Sigmoid colon (tissue), 7 donors: Measurements from ENCODE around the gene U2SURP. TPM values are rescaled to one million over a fixed set of nuclear protein-coding genes. Genes with fewer than 3 reads are reported as not detected.

ENCODE experiments used
- DNase-seq: peaks from one replicate; pipeline ENCODE4 v3.0.0-alpha.2; 2019
- H3K27ac ChIP-seq, 4 donors: fragments of 200-600 bp; sonication (generic); one replicate each; pipeline ENCODE4 v1.5.1; 2016 to 2019; ENCODE audit warnings: mild to moderate bottlenecking in 1 of 4
- H3K27me3 ChIP-seq, 3 donors: fragments of 200-600 bp; sonication (generic); one replicate each; pipeline ENCODE4 v1.5.1; 2019; ENCODE audit warnings: mild to moderate bottlenecking in 1 of 3
- H3K36me3 ChIP-seq, 4 donors: fragments of 200-600 bp; sonication (generic); one replicate each; pipeline ENCODE4 v1.5.1; 2016 to 2019
- H3K4me1 ChIP-seq, 4 donors: fragments of 200-600 bp; sonication (generic); one replicate each; pipeline ENCODE4 v1.5.1; 2017 to 2019
- H3K4me3 ChIP-seq, 4 donors: fragments of 200-600 bp; sonication (generic); one replicate each; pipeline ENCODE4 v1.5.1; 2017 to 2019; ENCODE audit warnings: mild to moderate bottlenecking in 2 of 4, moderate library complexity in 1 of 4
- H3K9me3 ChIP-seq, 4 donors: fragments of 200-600 bp in 3 of 4; sonication (generic) in 3 of 4; one replicate each; pipeline versions ENCODE4 v1.5.1 to v1.6.1; 2013 to 2019
- EP300 ChIP-seq, 4 donors: sonication (generic); formaldehyde crosslinking; IDR thresholded peaks; one replicate each; pipeline ENCODE4 v1.6.1; 2017; ENCODE audit warnings: antibody characterized with exemption in 4 of 4
- POLR2A ChIP-seq, 2 donors: fragments of 450-650 bp; IDR thresholded peaks; one replicate each; pipeline ENCODE4 v1.6.1; 2016; ENCODE audit warnings: antibody characterized with exemption in 2 of 2, mild to moderate bottlenecking in 2 of 2, moderate library complexity in 2 of 2
- POLR2AphosphoS5 ChIP-seq, 4 donors: sonication (generic); formaldehyde crosslinking; IDR thresholded peaks; one replicate each; pipeline ENCODE4 v1.6.1; 2017; ENCODE audit warnings: antibody characterized with exemption in 4 of 4
- WGBS, 2 donors: extraction: QIAGEN DNeasy Blood & Tissue Kit; methylation state at CpG; one replicate each; pipeline ENCODE4 v1.1.7; 2013; 5-methylcytosine and 5-hydroxymethylcytosine counted together
- intact Hi-C: fragments of 100-400 bp; cut with DNase I; formaldehyde crosslinking; loops from one replicate; pipeline ENCODE4 v1.15.1; 2023
- polyA plus RNA-seq, 3 donors: library from polyadenylated mRNA; stranded (reverse); fragments of 200-250 nt; gene quantifications; one replicate each; pipeline ENCODE4 v1.2.3, GENCODE V29; 2013
- total RNA-seq, 4 donors: library from RNA; depleted of rRNA; stranded (reverse); fragments of >200 nt; gene quantifications; one replicate each; pipeline ENCODE4 v1.1.0, GENCODE V29; 2016
- TF ChIP-seq, protein P1 (sequence below), 4 experiments: fragments of 450-650 bp in 3 of 4; fragments of 200-600 bp in 1 of 4; IDR thresholded peaks; one replicate each; pipeline ENCODE4 v1.5.1; 2016 to 2019; ENCODE audit warnings: antibody characterized with exemption in 4 of 4, mild to moderate bottlenecking in 3 of 4, moderate library complexity in 2 of 4
- donor health status: healthy with polysubstance abuse.
- donor health status: Bipolar disorder and iron deficiency.
- donor health status: healthy.

U2SURP gene
- total and polyA plus RNA-seq, 7 donors = 11.4 to 79.8 (median 66.8) TPM

DNA sequence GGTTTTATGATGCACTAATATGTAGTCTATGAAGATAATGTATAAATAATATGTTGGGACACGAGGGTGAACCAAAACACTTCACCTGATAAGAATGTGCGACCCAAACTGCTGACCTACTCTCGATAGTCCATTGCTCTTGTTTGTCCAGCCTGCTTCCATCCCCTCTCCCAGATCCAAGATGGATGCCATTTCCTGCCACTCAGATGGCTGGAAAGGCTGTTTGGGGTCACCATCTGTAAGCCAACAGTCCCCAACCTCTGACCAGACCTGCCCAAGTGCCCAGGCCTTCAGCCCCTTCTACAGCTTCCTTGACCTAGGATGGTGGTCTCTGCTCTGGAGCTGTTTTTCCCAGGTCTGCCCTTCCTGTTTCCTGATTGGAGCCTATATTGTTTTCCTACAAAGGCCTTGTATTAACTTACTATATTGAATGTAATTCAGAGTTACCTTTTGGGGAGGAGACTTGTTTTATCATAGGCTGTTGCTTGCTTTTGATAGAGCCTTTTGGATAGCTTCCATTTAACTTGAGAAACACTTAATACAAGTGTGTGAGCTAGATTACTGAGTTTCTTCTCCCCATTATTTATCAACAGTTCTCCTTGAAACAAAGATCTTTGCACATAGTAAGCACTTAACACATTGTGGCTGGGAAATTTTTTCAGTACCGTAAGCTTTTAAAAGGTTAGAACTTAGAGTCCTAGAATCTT is 32.9 kb upstream of the U2SURP start:
- intact Hi-C loops = no loop called here
- TF ChIP-seq, protein P1, sequence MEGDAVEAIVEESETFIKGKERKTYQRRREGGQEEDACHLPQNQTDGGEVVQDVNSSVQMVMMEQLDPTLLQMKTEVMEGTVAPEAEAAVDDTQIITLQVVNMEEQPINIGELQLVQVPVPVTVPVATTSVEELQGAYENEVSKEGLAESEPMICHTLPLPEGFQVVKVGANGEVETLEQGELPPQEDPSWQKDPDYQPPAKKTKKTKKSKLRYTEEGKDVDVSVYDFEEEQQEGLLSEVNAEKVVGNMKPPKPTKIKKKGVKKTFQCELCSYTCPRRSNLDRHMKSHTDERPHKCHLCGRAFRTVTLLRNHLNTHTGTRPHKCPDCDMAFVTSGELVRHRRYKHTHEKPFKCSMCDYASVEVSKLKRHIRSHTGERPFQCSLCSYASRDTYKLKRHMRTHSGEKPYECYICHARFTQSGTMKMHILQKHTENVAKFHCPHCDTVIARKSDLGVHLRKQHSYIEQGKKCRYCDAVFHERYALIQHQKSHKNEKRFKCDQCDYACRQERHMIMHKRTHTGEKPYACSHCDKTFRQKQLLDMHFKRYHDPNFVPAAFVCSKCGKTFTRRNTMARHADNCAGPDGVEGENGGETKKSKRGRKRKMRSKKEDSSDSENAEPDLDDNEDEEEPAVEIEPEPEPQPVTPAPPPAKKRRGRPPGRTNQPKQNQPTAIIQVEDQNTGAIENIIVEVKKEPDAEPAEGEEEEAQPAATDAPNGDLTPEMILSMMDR (IDR thresholded peaks at IDR 0.05) = no peak
- TF ChIP-seq EP300 (IDR thresholded peaks at IDR 0.05) (no peak), POLR2AphosphoS5 (IDR thresholded peaks at IDR 0.05) (no peak), POLR2A (IDR thresholded peaks at IDR 0.05) (no peak)
- WGBS, 2 donors = 80 to 88% methylated on average over 4 of the region's 4 CpGs
- Histone ChIP-seq H3K27ac (no peak overlapping the region), H3K9me3 (no peaks in the 10 kb centered on the region), H3K27me3 (peaks cover 4 to 13% (median 13%) of the 10 kb centered on the region in 3 donors), H3K4me3 (no peak overlapping the region), H3K36me3 (no peaks in the 10 kb centered on the region), H3K4me1 (peaks cover 0 to 9% (median 8%) of the 10 kb centered on the region in 4 donors)
- DNase-seq = no peak

DNA sequence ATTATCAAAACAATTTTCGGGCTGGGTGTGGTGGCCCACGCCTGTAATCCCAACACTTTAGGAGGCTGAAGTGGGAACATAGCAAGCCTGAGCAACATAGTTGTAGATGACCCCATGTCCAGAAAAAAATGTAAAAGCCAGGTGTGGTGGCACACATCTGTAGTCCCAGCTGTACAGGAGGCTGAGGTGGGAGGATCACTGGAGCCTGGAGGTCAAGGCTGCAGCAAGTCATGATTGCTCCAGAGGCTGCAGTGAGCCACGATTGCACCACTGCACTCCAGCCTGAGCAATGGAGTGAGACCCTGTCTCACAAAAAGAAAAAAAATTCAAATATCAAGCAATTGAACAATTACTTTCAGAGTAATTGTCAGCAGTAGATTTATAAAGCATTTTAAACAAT is 29.9 kb upstream of the U2SURP start:
- TF ChIP-seq POLR2AphosphoS5 (IDR thresholded peaks at IDR 0.05) (no peak), POLR2A (IDR thresholded peaks at IDR 0.05) (no peak), EP300 (IDR thresholded peaks at IDR 0.05) (no peak)
- TF ChIP-seq, protein P1 (IDR thresholded peaks at IDR 0.05) = no peak
- H3K4me1 ChIP-seq = peaks cover 0 to 1% (median 0%) of the 10 kb centered on the region in 4 donors
- no peak for DNase-seq
- no peaks in the 10 kb centered on the region for H3K36me3 ChIP-seq
- no peaks in the 10 kb centered on the region for H3K9me3 ChIP-seq
- no peak overlapping the region for H3K27ac ChIP-seq
- H3K4me3 ChIP-seq = no peak overlapping the region
- no peaks in the 10 kb centered on the region for H3K27me3 ChIP-seq
- intact Hi-C loops = no loop called here
- WGBS, 2 donors = 68 to 85% methylated on average over 3 of the region's 3 CpGs

DNA sequence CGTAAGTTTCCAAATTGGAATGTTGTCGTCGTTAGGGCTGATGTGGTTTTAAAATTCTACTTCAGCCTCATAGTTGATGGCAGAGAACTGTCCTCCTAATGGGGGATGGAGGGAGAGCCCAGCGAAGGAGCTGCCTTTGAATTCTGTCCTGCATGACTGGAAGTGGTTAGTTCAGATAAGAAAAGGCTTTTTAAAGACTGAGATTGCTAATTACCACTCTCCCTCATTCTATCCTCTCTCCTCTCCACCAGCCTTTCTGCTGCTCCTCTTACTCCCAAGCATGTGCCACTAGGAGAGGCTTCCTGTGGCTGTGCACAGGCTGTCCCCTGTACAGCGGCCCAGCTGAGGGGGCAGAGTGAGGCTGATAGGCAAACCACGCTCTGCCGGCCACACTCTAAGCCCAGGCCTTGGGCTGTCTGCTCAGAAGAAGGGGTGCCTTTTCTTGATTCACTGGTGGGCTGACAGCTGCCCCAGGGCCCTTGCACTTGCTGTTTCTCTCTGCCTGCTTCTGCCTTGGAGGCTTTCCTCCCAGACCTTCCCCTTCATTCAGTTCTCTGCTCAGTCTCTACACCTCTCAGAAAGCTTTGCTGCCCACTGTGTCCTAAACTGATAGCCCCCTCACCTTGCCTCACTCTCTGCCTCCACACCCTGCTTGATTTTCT is 29.1 kb upstream of the U2SURP start:
- DNase-seq = no peak
- Histone ChIP-seq H3K9me3 (no peaks in the 10 kb centered on the region), H3K27me3 (no peaks in the 10 kb centered on the region), H3K27ac (no peak overlapping the region), H3K4me3 (no peak overlapping the region), H3K4me1 (peaks cover 0 to 6% (median 3%) of the 10 kb centered on the region in 4 donors), H3K36me3 (no peaks in the 10 kb centered on the region)
- TF ChIP-seq POLR2A (IDR thresholded peaks at IDR 0.05) (no peak), EP300 (IDR thresholded peaks at IDR 0.05) (no peak), POLR2AphosphoS5 (IDR thresholded peaks at IDR 0.05) (no peak)
- TF ChIP-seq, protein P1 (IDR thresholded peaks at IDR 0.05) = no peak
- WGBS, 2 donors = 84 to 91% methylated on average over 7 of the region's 7 CpGs
- intact Hi-C loops = no loop called here

DNA sequence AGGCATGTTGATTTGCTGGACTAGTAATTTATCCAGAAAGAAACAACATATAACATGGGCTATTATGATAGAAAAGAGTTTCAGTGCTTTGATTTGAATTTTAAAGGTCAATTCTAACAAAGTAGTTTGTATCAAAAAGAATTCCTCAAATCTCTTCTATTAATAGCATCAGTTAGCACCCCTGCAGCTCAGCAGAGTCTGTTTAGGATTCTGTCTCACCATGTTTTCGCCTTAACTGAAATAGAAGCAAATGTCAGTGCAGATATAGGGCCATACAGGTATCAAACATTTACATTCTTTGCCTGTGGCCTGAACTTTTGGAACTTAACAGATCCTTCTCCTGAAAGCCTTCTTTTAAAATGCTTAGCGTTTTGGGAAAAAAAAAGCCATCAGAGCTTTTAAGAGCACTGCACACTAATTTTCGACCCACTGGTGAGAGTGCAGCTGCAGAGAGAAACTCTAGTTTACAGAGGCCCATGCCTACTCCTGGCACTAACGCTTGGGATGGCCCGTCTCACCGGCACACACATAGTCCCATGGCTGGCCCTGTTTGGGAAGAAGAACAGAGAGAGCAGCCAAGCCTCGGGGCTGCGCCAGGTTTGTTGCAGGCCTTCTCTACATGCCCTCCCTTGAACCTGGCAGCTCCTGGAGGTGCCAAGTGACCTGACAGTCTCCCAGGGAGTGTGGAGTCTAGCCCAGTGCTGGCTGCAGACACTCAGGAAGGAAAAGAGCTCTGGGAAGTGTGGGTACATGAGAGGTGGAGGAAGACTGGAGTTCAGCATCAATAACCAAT is 28.0 kb upstream of the U2SURP start:
- TF ChIP-seq EP300 (IDR thresholded peaks at IDR 0.05) (no peak), POLR2AphosphoS5 (IDR thresholded peaks at IDR 0.05) (no peak), POLR2A (IDR thresholded peaks at IDR 0.05) (no peak)
- TF ChIP-seq, protein P1 (IDR thresholded peaks at IDR 0.05) = no peak
- intact Hi-C loops = no loop called here
- H3K36me3 ChIP-seq = no peaks in the 10 kb centered on the region
- peaks cover 0 to 6% (median 3%) of the 10 kb centered on the region in 4 donors for H3K4me1 ChIP-seq
- WGBS, 2 donors = 91% methylated on average over 8 of the region's 8 CpGs
- no peak overlapping the region for H3K27ac ChIP-seq
- no peak overlapping the region for H3K4me3 ChIP-seq
- H3K27me3 ChIP-seq = no peaks in the 10 kb centered on the region
- H3K9me3 ChIP-seq = no peaks in the 10 kb centered on the region
- DNase-seq = no peak
